Ishikawa (cell line): Measurements from ENCODE around the gene INTS14.

ENCODE experiments used
- FOXM1 ChIP-seq: IDR thresholded peaks from 2 replicates; pipeline ENCODE4 v1.6.1; 2012; ENCODE audit warnings: low read depth, borderline replicate concordance
- YY1 ChIP-seq: IDR thresholded peaks from 2 replicates; pipeline ENCODE4 v1.6.1; 2012; ENCODE audit warnings: low read depth

- TF ChIP-seq YY1: no peak
- TF ChIP-seq FOXM1: no peak
These were observed 7.4 kb downstream of the INTS14 start for GRCh38 chr15:65603559-65603958.
